Measurements from ENCODE around the gene INAFM2. TPM values are rescaled to one million over a fixed set of nuclear protein-coding genes. Genes with fewer than 3 reads are reported as not detected.

INAFM2 gene
- total and polyA plus RNA-seq, 11 donors: 27.9 to 92.7 (median 36.1) TPM

GRCh38 chr15:40323953-40324937, 753 bp downstream of the INAFM2 start:
- Histone ChIP-seq H3K4me1 (peaks cover 4 to 67% (median 49%) of the 10 kb centered on the region in 12 donors), H3K36me3 (peaks cover 0 to 13% (median 0%) of the 10 kb centered on the region in 9 donors), H3K4me3 (peak overlapping the region; percentile 72 to 94 (median 82)), H3K9me3 (no peaks in the 10 kb centered on the region), H3K27ac (peak overlapping the region; percentile 69 to 99 (median 90)), H3K27me3 (no peaks in the 10 kb centered on the region)
- DNase-seq: peak in 3 of 5 donors; percentile 36 to 66 (median 46)
- 1% methylated on average over 52 to 101 of the region's 101 CpGs for WGBS, 4 donors
- ATAC-seq: peak in 1 of 4 donors; percentile 3
- TF ChIP-seq POLR2A (IDR thresholded peaks at IDR 0.05) (no peak), CTCF (IDR thresholded peaks at IDR 0.05) (no peak)
- intact Hi-C loops (cut with DNase I): loop anchor here in 8 of 10 donors (1.0 to 5.0 kb wide), 7 partner anchors 15 to 568 kb away; partner anchors contain the start of genes CCDC9B (in 3 of the 8) and VPS18 (in 1 of the 8)

- H3K4me1 ChIP-seq: peaks cover 4 to 77% (median 57%) of the 10 kb centered on the region in 12 donors
- peaks cover 0 to 13% (median 0%) of the 10 kb centered on the region in 9 donors for H3K36me3 ChIP-seq
- TF ChIP-seq CTCF (IDR thresholded peaks at IDR 0.05): no peak
- no peak for TF ChIP-seq POLR2A (IDR thresholded peaks at IDR 0.05)
- H3K9me3 ChIP-seq: no peaks in the 10 kb centered on the region
- DNase-seq: no peak
- H3K4me3 ChIP-seq: peak overlapping the region; percentile 72 to 94 (median 82)
- peak overlapping the region in 11 of 12 donors; percentile 19 to 99 (median 90) for H3K27ac ChIP-seq
- H3K27me3 ChIP-seq: no peaks in the 10 kb centered on the region
- intact Hi-C loops (cut with DNase I): loop anchor here in 4 of 10 donors (2.0 to 5.0 kb wide), 3 partner anchors 14 to 42 kb away; partner anchors contain the start of gene CCDC9B (in 1 of the 4)
- no peak for ATAC-seq
- 27 to 52% (median 42%) methylated on average over 2 of the region's 2 CpGs for WGBS, 4 donors
Measured at GRCh38 chr15:40325188-40325587, 1.7 kb downstream of the INAFM2 start.

- ATAC-seq (no peak), DNase-seq (no peak)
- WGBS, 4 donors: 72 to 83% (median 77%) methylated on average over 2 of the region's 2 CpGs
- Histone ChIP-seq H3K27ac (peak overlapping the region in 11 of 12 donors; percentile 11 to 99 (median 84)), H3K9me3 (no peaks in the 10 kb centered on the region), H3K4me3 (peak overlapping the region in 9 of 12 donors; percentile 72 to 94 (median 81)), H3K4me1 (peaks cover 4 to 78% (median 60%) of the 10 kb centered on the region in 12 donors), H3K27me3 (no peaks in the 10 kb centered on the region), H3K36me3 (peaks cover 0 to 13% (median 0%) of the 10 kb centered on the region in 9 donors)
- no peak for TF ChIP-seq CTCF (IDR thresholded peaks at IDR 0.05)
- no peak for TF ChIP-seq POLR2A (IDR thresholded peaks at IDR 0.05)
- intact Hi-C loops (cut with DNase I): loop anchor here in 4 of 10 donors (2.0 to 5.0 kb wide), 3 partner anchors 13 to 42 kb away; partner anchors contain the start of gene CCDC9B (in 1 of the 4)
Measured at GRCh38 chr15:40325700-40326099, 2.2 kb downstream of the INAFM2 start.

All from heart left ventricle (tissue), 16 donors.